HEK293T (cell line): ENCODE data around the gene BDH1.

Source experiments
- ELF4 ChIP-seq: fragments of 450-650 bp; IDR thresholded peaks from 2 replicates; pipeline ENCODE4 v1.6.1; 2017; ENCODE audit warnings: antibody characterized with exemption
- FOXK2 ChIP-seq: fragments of 450-650 bp; IDR thresholded peaks from 2 replicates; pipeline ENCODE4 v1.6.1; 2016; ENCODE audit warnings: mild to moderate bottlenecking
- FOXM1 ChIP-seq: fragments of 450-650 bp; IDR thresholded peaks from 2 replicates; pipeline ENCODE4 v1.6.1; 2017; ENCODE audit warnings: mild to moderate bottlenecking, borderline replicate concordance
- HDGF ChIP-seq: fragments of 450-650 bp; IDR thresholded peaks from 2 replicates; pipeline ENCODE4 v1.6.1; 2017; ENCODE audit warnings: antibody characterized with exemption, borderline replicate concordance
- LEF1 ChIP-seq: fragments of 450-650 bp; IDR thresholded peaks from 2 replicates; pipeline ENCODE4 v1.6.1; 2017; ENCODE audit warnings: mild to moderate bottlenecking, borderline replicate concordance
- NFRKB ChIP-seq: fragments of 450-650 bp; IDR thresholded peaks from 2 replicates; pipeline ENCODE4 v1.6.1; 2016; ENCODE audit warnings: mild to moderate bottlenecking, moderate library complexity
- SP1 ChIP-seq: fragments of 450-650 bp; IDR thresholded peaks from 2 replicates; pipeline ENCODE4 v1.6.1; 2017
- SUZ12 ChIP-seq: fragments of 450-650 bp; IDR thresholded peaks from 2 replicates; pipeline ENCODE4 v1.6.1; 2016; ENCODE audit warnings: mild to moderate bottlenecking
- ZNF384 ChIP-seq: fragments of 450-650 bp; IDR thresholded peaks from 2 replicates; pipeline ENCODE4 v1.6.1; 2016

GRCh38 chr3:197552198-197552597 lies 3.6 kb downstream of the BDH1 start:
- TF ChIP-seq FOXM1 (no peak), SP1 (no peak), ZNF384 (no peak), HDGF (no peak), NFRKB (no peak), FOXK2 (no peak), ELF4 (no peak), LEF1 (no peak), SUZ12 (no peak)
